Measurements from ENCODE around the gene PODN.

The PODN gene

DNA sequence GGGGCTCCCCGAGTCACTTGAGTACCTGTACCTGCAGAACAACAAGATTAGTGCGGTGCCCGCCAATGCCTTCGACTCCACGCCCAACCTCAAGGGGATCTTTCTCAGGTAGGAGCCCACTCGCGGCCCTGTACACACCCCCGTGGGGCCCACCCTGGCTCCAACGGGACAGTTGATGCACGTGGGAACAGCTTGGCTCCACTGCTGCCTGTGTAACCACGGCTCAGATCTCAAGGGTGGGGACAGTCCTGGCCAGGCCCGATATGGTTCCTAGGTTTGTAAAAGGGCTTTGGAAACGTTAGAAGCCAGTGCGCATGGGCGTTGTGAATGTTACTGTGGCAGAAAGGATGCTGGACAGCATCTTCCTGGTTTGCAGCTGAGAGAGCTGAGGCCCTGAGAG lies 18.8 kb downstream of the PODN start:
- ATAC-seq, result no peak
- TF ChIP-seq SNAI2 (CRISPR knock-in tag; IDR thresholded peaks at IDR 0.05) (no peak), RARB (CRISPR knock-in tag; IDR thresholded peaks at IDR 0.05) (no peak), ZFP3 (CRISPR knock-in tag; IDR thresholded peaks at IDR 0.05) (no peak), ZNF565 (CRISPR knock-in tag; conservative IDR thresholded peaks at IDR 0.05; ENCODE audit: low read depth) (no peak), ZC3H10 (CRISPR knock-in tag; IDR thresholded peaks at IDR 0.05) (no peak), ESRRG (CRISPR knock-in tag; IDR thresholded peaks at IDR 0.05) (no peak), TOX (CRISPR knock-in tag; IDR thresholded peaks at IDR 0.05; ENCODE audit: borderline replicate concordance) (no peak), PPARA (CRISPR knock-in tag; IDR thresholded peaks at IDR 0.05; ENCODE audit: borderline replicate concordance) (no peak), ZFP30 (CRISPR knock-in tag; IDR thresholded peaks at IDR 0.05) (no peak), BACH2 (CRISPR knock-in tag; IDR thresholded peaks at IDR 0.05; ENCODE audit: borderline replicate concordance) (no peak), ARNTL (CRISPR knock-in tag; IDR thresholded peaks at IDR 0.05; ENCODE audit: borderline replicate concordance, low read depth) (no peak), ZNF70 (CRISPR knock-in tag; IDR thresholded peaks at IDR 0.05) (no peak), ISL1 (CRISPR knock-in tag; IDR thresholded peaks at IDR 0.05) (no peak)
- TF ChIP-seq, protein P1, sequence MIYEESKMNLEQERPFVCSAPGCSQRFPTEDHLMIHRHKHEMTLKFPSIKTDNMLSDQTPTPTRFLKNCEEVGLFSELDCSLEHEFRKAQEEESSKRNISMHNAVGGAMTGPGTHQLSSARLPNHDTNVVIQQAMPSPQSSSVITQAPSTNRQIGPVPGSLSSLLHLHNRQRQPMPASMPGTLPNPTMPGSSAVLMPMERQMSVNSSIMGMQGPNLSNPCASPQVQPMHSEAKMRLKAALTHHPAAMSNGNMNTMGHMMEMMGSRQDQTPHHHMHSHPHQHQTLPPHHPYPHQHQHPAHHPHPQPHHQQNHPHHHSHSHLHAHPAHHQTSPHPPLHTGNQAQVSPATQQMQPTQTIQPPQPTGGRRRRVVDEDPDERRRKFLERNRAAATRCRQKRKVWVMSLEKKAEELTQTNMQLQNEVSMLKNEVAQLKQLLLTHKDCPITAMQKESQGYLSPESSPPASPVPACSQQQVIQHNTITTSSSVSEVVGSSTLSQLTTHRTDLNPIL (CRISPR knock-in tag; IDR thresholded peaks at IDR 0.05; ENCODE audit: low read depth), result no peak
- TF ChIP-seq, protein P2, sequence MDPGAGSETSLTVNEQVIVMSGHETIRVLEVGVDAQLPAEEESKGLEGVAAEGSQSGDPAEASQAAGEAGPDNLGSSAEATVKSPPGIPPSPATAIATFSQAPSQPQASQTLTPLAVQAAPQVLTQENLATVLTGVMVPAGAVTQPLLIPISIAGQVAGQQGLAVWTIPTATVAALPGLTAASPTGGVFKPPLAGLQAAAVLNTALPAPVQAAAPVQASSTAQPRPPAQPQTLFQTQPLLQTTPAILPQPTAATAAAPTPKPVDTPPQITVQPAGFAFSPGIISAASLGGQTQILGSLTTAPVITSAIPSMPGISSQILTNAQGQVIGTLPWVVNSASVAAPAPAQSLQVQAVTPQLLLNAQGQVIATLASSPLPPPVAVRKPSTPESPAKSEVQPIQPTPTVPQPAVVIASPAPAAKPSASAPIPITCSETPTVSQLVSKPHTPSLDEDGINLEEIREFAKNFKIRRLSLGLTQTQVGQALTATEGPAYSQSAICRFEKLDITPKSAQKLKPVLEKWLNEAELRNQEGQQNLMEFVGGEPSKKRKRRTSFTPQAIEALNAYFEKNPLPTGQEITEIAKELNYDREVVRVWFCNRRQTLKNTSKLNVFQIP (CRISPR knock-in tag; IDR thresholded peaks at IDR 0.05; ENCODE audit: borderline replicate concordance, low read depth), result no peak
- TF ChIP-seq, protein P3, sequence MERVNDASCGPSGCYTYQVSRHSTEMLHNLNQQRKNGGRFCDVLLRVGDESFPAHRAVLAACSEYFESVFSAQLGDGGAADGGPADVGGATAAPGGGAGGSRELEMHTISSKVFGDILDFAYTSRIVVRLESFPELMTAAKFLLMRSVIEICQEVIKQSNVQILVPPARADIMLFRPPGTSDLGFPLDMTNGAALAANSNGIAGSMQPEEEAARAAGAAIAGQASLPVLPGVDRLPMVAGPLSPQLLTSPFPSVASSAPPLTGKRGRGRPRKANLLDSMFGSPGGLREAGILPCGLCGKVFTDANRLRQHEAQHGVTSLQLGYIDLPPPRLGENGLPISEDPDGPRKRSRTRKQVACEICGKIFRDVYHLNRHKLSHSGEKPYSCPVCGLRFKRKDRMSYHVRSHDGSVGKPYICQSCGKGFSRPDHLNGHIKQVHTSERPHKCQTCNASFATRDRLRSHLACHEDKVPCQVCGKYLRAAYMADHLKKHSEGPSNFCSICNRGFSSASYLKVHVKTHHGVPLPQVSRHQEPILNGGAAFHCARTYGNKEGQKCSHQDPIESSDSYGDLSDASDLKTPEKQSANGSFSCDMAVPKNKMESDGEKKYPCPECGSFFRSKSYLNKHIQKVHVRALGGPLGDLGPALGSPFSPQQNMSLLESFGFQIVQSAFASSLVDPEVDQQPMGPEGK (CRISPR knock-in tag; IDR thresholded peaks at IDR 0.05; ENCODE audit: borderline replicate concordance), result no peak

DNA sequence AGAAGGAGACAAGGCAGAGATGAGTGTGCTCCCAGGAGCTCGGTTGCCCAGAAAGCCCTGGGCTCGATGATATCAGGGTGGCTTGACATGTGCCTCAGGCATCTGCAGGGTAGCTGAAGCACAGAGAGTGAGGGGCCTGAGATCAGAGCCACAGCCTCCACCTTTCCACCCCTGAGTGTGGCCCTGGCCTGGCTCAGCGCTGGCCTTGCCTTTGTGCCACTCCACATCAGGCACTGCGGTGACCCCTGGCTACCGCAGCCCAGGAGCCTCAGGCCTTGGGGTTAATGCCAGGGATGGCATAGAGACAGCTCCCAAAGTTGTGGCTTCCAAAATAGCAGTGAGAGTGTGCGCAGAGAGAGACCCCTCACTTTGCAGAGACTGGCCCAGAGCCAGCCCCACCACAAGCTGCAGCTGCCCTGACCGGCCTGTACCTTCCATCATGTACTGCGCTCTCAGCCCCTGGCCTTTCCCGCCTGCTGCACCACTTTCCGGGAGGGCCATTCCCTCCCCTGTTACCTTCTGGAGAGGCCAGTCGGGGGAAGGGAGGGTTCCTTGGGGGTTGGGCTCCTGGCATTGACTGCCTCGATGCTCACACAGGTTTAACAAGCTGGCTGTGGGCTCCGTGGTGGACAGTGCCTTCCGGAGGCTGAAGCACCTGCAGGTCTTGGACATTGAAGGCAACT lies 19.5 kb downstream of the PODN start:
- ATAC-seq, result no peak
- TF ChIP-seq ZNF565 (CRISPR knock-in tag; conservative IDR thresholded peaks at IDR 0.05; ENCODE audit: low read depth) (no peak), ZNF70 (CRISPR knock-in tag; IDR thresholded peaks at IDR 0.05) (no peak), PPARA (CRISPR knock-in tag; IDR thresholded peaks at IDR 0.05; ENCODE audit: borderline replicate concordance) (no peak), ISL1 (CRISPR knock-in tag; IDR thresholded peaks at IDR 0.05) (no peak), ESRRG (CRISPR knock-in tag; IDR thresholded peaks at IDR 0.05) (no peak), ZC3H10 (CRISPR knock-in tag; IDR thresholded peaks at IDR 0.05) (no peak), BACH2 (CRISPR knock-in tag; IDR thresholded peaks at IDR 0.05; ENCODE audit: borderline replicate concordance) (no peak), CSDC2 (CRISPR knock-in tag; IDR thresholded peaks at IDR 0.05) (no peak), ZFP3 (CRISPR knock-in tag; IDR thresholded peaks at IDR 0.05) (no peak), ZNF8 (CRISPR knock-in tag; IDR thresholded peaks at IDR 0.05) (no peak), SNAI2 (CRISPR knock-in tag; IDR thresholded peaks at IDR 0.05) (no peak), GLIS3 (CRISPR knock-in tag; IDR thresholded peaks at IDR 0.05) (no peak), OSR1 (CRISPR knock-in tag; IDR thresholded peaks at IDR 0.05) (no peak), TCF4 (CRISPR knock-in tag; IDR thresholded peaks at IDR 0.05; ENCODE audit: borderline replicate concordance) (no peak), TOX (CRISPR knock-in tag; IDR thresholded peaks at IDR 0.05; ENCODE audit: borderline replicate concordance) (no peak)
- TF ChIP-seq, protein P3 (CRISPR knock-in tag; IDR thresholded peaks at IDR 0.05; ENCODE audit: borderline replicate concordance), result no peak
- TF ChIP-seq, protein P2 (CRISPR knock-in tag; IDR thresholded peaks at IDR 0.05; ENCODE audit: borderline replicate concordance, low read depth), result no peak
- TF ChIP-seq, protein P4, sequence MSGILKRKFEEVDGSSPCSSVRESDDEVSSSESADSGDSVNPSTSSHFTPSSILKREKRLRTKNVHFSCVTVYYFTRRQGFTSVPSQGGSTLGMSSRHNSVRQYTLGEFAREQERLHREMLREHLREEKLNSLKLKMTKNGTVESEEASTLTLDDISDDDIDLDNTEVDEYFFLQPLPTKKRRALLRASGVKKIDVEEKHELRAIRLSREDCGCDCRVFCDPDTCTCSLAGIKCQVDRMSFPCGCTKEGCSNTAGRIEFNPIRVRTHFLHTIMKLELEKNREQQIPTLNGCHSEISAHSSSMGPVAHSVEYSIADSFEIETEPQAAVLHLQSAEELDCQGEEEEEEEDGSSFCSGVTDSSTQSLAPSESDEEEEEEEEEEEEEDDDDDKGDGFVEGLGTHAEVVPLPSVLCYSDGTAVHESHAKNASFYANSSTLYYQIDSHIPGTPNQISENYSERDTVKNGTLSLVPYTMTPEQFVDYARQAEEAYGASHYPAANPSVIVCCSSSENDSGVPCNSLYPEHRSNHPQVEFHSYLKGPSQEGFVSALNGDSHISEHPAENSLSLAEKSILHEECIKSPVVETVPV (CRISPR knock-in tag; IDR thresholded peaks at IDR 0.05), result no peak

All from SK-N-SH treated with all-trans-retinoic acid at 6 μM for 48 hours (cell line).